Measurements from ENCODE around the gene CPXM2. TPM values are rescaled to one million over a fixed set of nuclear protein-coding genes. Genes with fewer than 3 reads are reported as not detected.

The CPXM2 gene
- total RNA-seq (2021; ENCODE audit: unreplicated experiment) (0.12 TPM), Bru-seq, nascent RNA (percentile 11 among the genes with signal in this experiment), BruChase-seq, experiment 1, labeled RNA remaining after a 6-hour chase (percentile 10 among the genes with signal in this experiment), BruChase-seq, experiment 2, labeled RNA remaining after a 2-hour chase (percentile 12 among the genes with signal in this experiment)
- polyA plus RNA-seq (2012): 0.05 and 0.11 TPM in 2 replicates
- long read RNA-seq: 0 reads

- H3K4me3 ChIP-seq (replicated peaks in 1 of 2; ENCODE audit: low read depth in 1 of 2, low read length in 2 of 2): no peak within 1 kb of the TSS
- intact Hi-C loops (cut with micrococcal nuclease): no loop called here
- DNase-seq (ENCODE audit: low read depth, low spot score): no peak
- ChIA-PET CTCF (no interaction called here), RAD21 (ENCODE audit: low non-redundant PET in 1 of 2, low total read pairs in 2 of 2, uncharacterized antibody in 2 of 2, unreplicated experiment in 2 of 2) (no interaction called here), POLR2A (no interaction called here)
- peaks cover 21% of the 10 kb centered on the region for H3K27me3 ChIP-seq (ENCODE audit: insufficient read depth, low read length)
- ATAC-seq: no peak; the same call in 1 of the 2 replicates
- H3K4me1 ChIP-seq (ENCODE audit: control insufficient read depth in 1 of 2, insufficient read depth in 2 of 2, low read length in 2 of 2): no peaks in the 10 kb centered on the region
- no peak within 1 kb of the TSS for H3K27ac ChIP-seq (ENCODE audit: low read depth, low read length)
- TF ChIP-seq SIN3A (IDR thresholded peaks at IDR 0.05; ENCODE audit: low read depth) (no peak), JUND (IDR thresholded peaks at IDR 0.05) (no peak), EZH2phosphoT487 (IDR thresholded peaks at IDR 0.05; ENCODE audit: borderline replicate concordance) (no peak), ZNF274 (IDR thresholded peaks at IDR 0.05; ENCODE audit: low read depth, low read length) (no peak), ZBTB33 (IDR thresholded peaks at IDR 0.05; ENCODE audit: extremely low read depth, insufficient replicate concordance, low read length) (no peak), ZFX (IDR thresholded peaks at IDR 0.05) (no peak), REST (IDR thresholded peaks at IDR 0.05; ENCODE audit: low read depth) (no peak), EGR1 (IDR thresholded peaks at IDR 0.05; ENCODE audit: low read depth) (no peak), CEBPB (IDR thresholded peaks at IDR 0.05; ENCODE audit: low read depth) (no peak), POLR2AphosphoS5 (IDR thresholded peaks at IDR 0.05; ENCODE audit: low read depth, low read length) (no peak), POLR2A (IDR thresholded peaks at IDR 0.05; ENCODE audit: borderline replicate concordance, extremely low read depth, insufficient read depth, insufficient read length) (no peak), MAX (IDR thresholded peaks at IDR 0.05) (no peak)
- H2AFZ ChIP-seq (ENCODE audit: low read depth, low read length, poor library complexity, severe bottlenecking): no peak within 1 kb of the TSS
- no peaks in the 10 kb centered on the region for H4K20me1 ChIP-seq (ENCODE audit: insufficient read depth)
- no peaks in the 10 kb centered on the region for H3K9me3 ChIP-seq (ENCODE audit: control insufficient read depth in 1 of 2, insufficient read depth in 1 of 2, low read depth in 1 of 2, low read length in 2 of 2)
- no peak within 1 kb of the TSS for H3K4me2 ChIP-seq (ENCODE audit: low read length)
- H3K9ac ChIP-seq (ENCODE audit: low read length): no peak within 1 kb of the TSS
- H3K36me3 ChIP-seq (ENCODE audit: control insufficient read depth in 1 of 2, insufficient read depth in 2 of 2, low read length in 2 of 2): no peaks in the 10 kb centered on the region
- no peaks in the 10 kb centered on the region for H3K9me2 ChIP-seq (ENCODE audit: insufficient read depth)
- no TSS peak for BruUV-seq (replicated peaks)
- no peaks in the 10 kb centered on the region for H3K79me2 ChIP-seq (ENCODE audit: insufficient read depth, low read length)
Observed at GRCh38 chr10:123891144-123892071, at the start of gene CPXM2. TSS of gene CPXM2 (minus strand) at chr10:123891807. CDS start at chr10:123891659, 148 bp downstream.

All from HCT116 (cell line).